Upper lobe of right lung (tissue), 1 donor: ENCODE measurements around the gene LYZ. TPM values are rescaled to one million over a fixed set of nuclear protein-coding genes. Genes with fewer than 3 reads are reported as not detected.

Experiments
- ATAC-seq: fragments of 200-7000 bp; cut with Tn5 transposase; one replicate; pipeline ENCODE4 v1.9.1; 2020; ENCODE audit warnings: mild to moderate bottlenecking, moderate library complexity
- DNase-seq: peaks from one replicate; pipeline ENCODE4 v3.0.0-alpha.2; 2020
- H3K27ac ChIP-seq: fragments of 200-600 bp; one replicate; pipeline ENCODE4 v1.8.0; 2022
- H3K27me3 ChIP-seq: fragments of 200-600 bp; one replicate; pipeline ENCODE4 v1.8.0; 2022; ENCODE audit warnings: mild to moderate bottlenecking
- H3K36me3 ChIP-seq: fragments of 200-600 bp; one replicate; pipeline ENCODE4 v1.8.0; 2022
- H3K4me1 ChIP-seq: fragments of 200-600 bp; one replicate; pipeline ENCODE4 v1.8.0; 2022
- H3K4me3 ChIP-seq: fragments of 200-600 bp; one replicate; pipeline ENCODE4 v1.8.0; 2022; ENCODE audit warnings: mild to moderate bottlenecking
- H3K9me3 ChIP-seq: fragments of 200-600 bp; one replicate; pipeline ENCODE4 v1.8.0; 2022
- intact Hi-C: fragments of 100-400 bp; cut with DNase I; formaldehyde crosslinking; loops from one replicate; pipeline ENCODE4 v1.11.0; 2022
- total RNA-seq: library from RNA; stranded (reverse); fragmentation: NEBNext Ultra II Directional; extraction: Animal tissue kit (Norgen Biotek cat#: 25700); gene quantifications from one replicate; pipeline ENCODE4 v1.2.1, GENCODE V29; 2021
- TF ChIP-seq, protein P1 (sequence below): fragments of 200-600 bp; IDR thresholded peaks from one replicate; pipeline ENCODE4 v1.8.0; 2022; ENCODE audit warnings: antibody characterized with exemption
- donor health status: DM: no; HTN: yes; CAD: no; lungs with severe emphysema.

Gene LYZ
- total RNA-seq, 1 donor from 2014 or later: 1,056 TPM

GRCh38 chr12:69392179-69392928 is 44.2 kb downstream of the LYZ start:
- H3K4me1 ChIP-seq: no peaks in the 10 kb centered on the region
- intact Hi-C loops: no loop called here
- H3K36me3 ChIP-seq: peaks cover 14% of the 10 kb centered on the region
- TF ChIP-seq, protein P1, sequence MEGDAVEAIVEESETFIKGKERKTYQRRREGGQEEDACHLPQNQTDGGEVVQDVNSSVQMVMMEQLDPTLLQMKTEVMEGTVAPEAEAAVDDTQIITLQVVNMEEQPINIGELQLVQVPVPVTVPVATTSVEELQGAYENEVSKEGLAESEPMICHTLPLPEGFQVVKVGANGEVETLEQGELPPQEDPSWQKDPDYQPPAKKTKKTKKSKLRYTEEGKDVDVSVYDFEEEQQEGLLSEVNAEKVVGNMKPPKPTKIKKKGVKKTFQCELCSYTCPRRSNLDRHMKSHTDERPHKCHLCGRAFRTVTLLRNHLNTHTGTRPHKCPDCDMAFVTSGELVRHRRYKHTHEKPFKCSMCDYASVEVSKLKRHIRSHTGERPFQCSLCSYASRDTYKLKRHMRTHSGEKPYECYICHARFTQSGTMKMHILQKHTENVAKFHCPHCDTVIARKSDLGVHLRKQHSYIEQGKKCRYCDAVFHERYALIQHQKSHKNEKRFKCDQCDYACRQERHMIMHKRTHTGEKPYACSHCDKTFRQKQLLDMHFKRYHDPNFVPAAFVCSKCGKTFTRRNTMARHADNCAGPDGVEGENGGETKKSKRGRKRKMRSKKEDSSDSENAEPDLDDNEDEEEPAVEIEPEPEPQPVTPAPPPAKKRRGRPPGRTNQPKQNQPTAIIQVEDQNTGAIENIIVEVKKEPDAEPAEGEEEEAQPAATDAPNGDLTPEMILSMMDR: no peak
- H3K27ac ChIP-seq: no peak overlapping the region
- H3K9me3 ChIP-seq: no peaks in the 10 kb centered on the region
- H3K4me3 ChIP-seq: no peak overlapping the region
- DNase-seq: no peak
- no peaks in the 10 kb centered on the region for H3K27me3 ChIP-seq
- ATAC-seq: no peak

DNA sequence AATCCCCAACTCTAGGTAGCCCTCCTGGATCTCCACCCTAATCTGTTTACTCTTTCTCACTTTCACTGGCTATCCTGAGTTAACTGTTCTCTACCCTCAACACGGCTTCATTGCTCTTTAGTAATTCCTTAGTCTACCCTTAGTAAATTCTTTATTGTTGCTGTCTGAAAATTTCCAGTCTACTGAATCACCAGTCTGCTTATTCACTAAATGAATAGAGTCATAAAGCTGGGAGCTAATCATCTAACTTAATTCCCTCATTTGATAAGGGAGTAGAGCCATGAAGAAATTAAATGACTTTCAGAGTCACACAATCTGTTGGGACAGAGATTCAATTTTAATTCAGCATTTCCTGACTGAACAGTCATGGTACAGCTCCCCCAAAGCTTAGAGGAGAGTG is 47.9 kb downstream of the LYZ start:
- Histone ChIP-seq H3K27ac (no peak overlapping the region), H3K36me3 (peaks cover 3% of the 10 kb centered on the region), H3K4me1 (no peaks in the 10 kb centered on the region), H3K27me3 (no peaks in the 10 kb centered on the region), H3K9me3 (no peaks in the 10 kb centered on the region), H3K4me3 (no peak overlapping the region)
- TF ChIP-seq, protein P1: no peak
- ATAC-seq (no peak), DNase-seq (no peak)
- intact Hi-C loops: no loop called here

DNA sequence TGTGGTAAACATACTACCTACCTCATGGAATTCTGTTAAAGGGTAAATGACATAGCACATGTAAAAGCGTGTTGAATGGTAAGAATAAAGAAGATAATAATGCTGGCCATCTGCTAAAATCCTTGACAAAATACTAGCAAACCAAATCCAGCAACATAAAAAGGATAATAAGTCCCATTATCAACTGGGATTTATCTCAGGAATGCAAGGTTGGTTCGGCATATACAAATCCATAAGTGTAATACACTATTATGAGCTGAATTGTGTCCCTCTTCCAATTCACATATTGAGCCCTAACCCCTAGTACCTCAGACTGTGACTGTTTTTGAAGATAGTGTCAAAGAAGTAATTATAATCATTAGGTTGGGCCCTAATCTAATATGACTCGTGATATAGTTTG is 48.8 kb downstream of the LYZ start:
- H3K36me3 ChIP-seq: no peaks in the 10 kb centered on the region
- H3K27ac ChIP-seq: no peak overlapping the region
- H3K4me1 ChIP-seq: no peaks in the 10 kb centered on the region
- no peaks in the 10 kb centered on the region for H3K27me3 ChIP-seq
- intact Hi-C loops: no loop called here
- TF ChIP-seq, protein P1: no peak
- no peaks in the 10 kb centered on the region for H3K9me3 ChIP-seq
- DNase-seq (no peak), ATAC-seq (no peak)
- no peak overlapping the region for H3K4me3 ChIP-seq

DNA sequence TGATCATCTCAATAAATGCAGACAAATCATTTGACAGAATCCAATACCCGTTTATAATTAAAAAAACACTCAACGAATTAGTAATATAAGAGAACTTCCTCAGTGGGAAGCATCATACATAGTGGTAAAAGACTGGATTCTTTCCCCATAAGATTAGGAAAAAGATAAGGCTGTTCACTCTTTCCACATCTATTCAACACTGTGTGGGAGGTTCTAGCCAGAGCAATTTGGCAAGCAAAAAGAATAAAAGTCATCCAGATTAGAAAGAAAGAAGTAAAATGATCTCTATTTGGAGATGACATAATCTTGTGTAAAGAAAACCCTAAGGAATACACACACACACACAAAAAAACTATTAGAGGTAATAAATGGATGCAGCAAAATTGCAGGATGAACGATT is 49.8 kb downstream of the LYZ start:
- TF ChIP-seq, protein P1: no peak
- H3K36me3 ChIP-seq: no peaks in the 10 kb centered on the region
- DNase-seq: no peak
- ATAC-seq: no peak
- no peak overlapping the region for H3K4me3 ChIP-seq
- H3K9me3 ChIP-seq: no peaks in the 10 kb centered on the region
- no peak overlapping the region for H3K27ac ChIP-seq
- no peaks in the 10 kb centered on the region for H3K27me3 ChIP-seq
- H3K4me1 ChIP-seq: no peaks in the 10 kb centered on the region
- intact Hi-C loops: no loop called here

GRCh38 chr12:69401940-69402339 is 53.8 kb downstream of the LYZ start:
- Histone ChIP-seq H3K4me3 (no peak overlapping the region), H3K4me1 (no peaks in the 10 kb centered on the region), H3K9me3 (no peaks in the 10 kb centered on the region), H3K27ac (no peak overlapping the region), H3K36me3 (no peaks in the 10 kb centered on the region), H3K27me3 (no peaks in the 10 kb centered on the region)
- intact Hi-C loops: no loop called here
- DNase-seq: no peak
- ATAC-seq: peak; percentile 39
- TF ChIP-seq, protein P1: no peak

Other genes starting within 250 kb of the LYZ start
- 53.4 TPM for gene CPSF6, start 108.8 kb upstream of the LYZ start, total RNA-seq
- gene YEATS4, start 11.4 kb downstream of the LYZ start, total RNA-seq: 11.4 TPM
- gene FRS2, start 122.0 kb downstream of the LYZ start, total RNA-seq: 31.0 TPM
- 90.8 TPM for gene CCT2, start 237.1 kb downstream of the LYZ start, total RNA-seq